Astrocyte (in vitro differentiated cells and primary cell): ENCODE measurements around the gene PLCB4. TPM values are rescaled to one million over a fixed set of nuclear protein-coding genes. Genes with fewer than 3 reads are reported as not detected.

Experiments used
- DNase-seq: peaks from one replicate; pipeline ENCODE4 v3.0.0-alpha.2; 2010; ENCODE audit warnings: low read depth
- FAIRE-seq: peaks from 2 replicates; lab custom pipeline; 2011; peaks lifted over from hg19 to GRCh38; lab: Jason Lieb, UNC
- H2AFZ ChIP-seq: 2 replicates; pipeline ENCODE4 v1.6.0; 2012; ENCODE audit warnings: low read depth, low read length, inconsistent platforms
- H3K27ac ChIP-seq: 2 replicates; pipeline ENCODE4 v1.5.1; 2011; ENCODE audit warnings: low read depth, low read length, inconsistent platforms
- H3K27me3 ChIP-seq: 2 replicates; pipeline ENCODE4 v1.6.0; 2011; ENCODE audit warnings: low read length, inconsistent platforms; ENCODE audit not compliant: insufficient read depth
- H3K36me3 ChIP-seq: 2 replicates; pipeline ENCODE4 v1.5.1; 2011; ENCODE audit warnings: low read length, inconsistent platforms; ENCODE audit not compliant: insufficient read depth
- H3K4me1 ChIP-seq: 2 replicates; pipeline ENCODE4 v1.5.1; 2011; ENCODE audit warnings: low read length, inconsistent platforms; ENCODE audit not compliant: insufficient read depth
- H3K4me2 ChIP-seq: 2 replicates; pipeline ENCODE4 v1.6.0; 2012; ENCODE audit warnings: low read length, inconsistent platforms
- H3K4me3 ChIP-seq: 2 replicates; pipeline ENCODE4 v1.5.1; 2011; ENCODE audit warnings: low read depth, mild to moderate bottlenecking, low read length, inconsistent platforms; ENCODE audit not compliant: insufficient read depth
- H3K79me2 ChIP-seq: 2 replicates; pipeline ENCODE4 v1.6.0; 2012; ENCODE audit warnings: mild to moderate bottlenecking, low read length, inconsistent platforms; ENCODE audit not compliant: insufficient read depth
- H3K9ac ChIP-seq: 2 replicates; pipeline ENCODE4 v1.6.0; 2012; ENCODE audit warnings: mild to moderate bottlenecking, low read length, inconsistent platforms
- H3K9me3 ChIP-seq: 2 replicates; pipeline ENCODE4 v1.5.1; 2012; ENCODE audit warnings: low read depth, mild to moderate bottlenecking, low read length, inconsistent platforms; ENCODE audit not compliant: insufficient read depth
- H4K20me1 ChIP-seq: 2 replicates; pipeline ENCODE4 v1.6.0; 2012; ENCODE audit warnings: low read length, inconsistent platforms; ENCODE audit not compliant: insufficient read depth
- H3K27ac Mint-ChIP-seq: one replicate; pipeline ENCODE4 v1.8.0; 2021; ENCODE audit warnings: mild to moderate bottlenecking, mixed read lengths; ENCODE audit not compliant: unreplicated experiment
- H3K27me3 Mint-ChIP-seq: one replicate; pipeline ENCODE4 v1.8.0; 2021; ENCODE audit warnings: low read depth, mixed read lengths; ENCODE audit not compliant: unreplicated experiment
- H3K36me3 Mint-ChIP-seq: one replicate; pipeline ENCODE4 v1.8.0; 2021; ENCODE audit warnings: low read depth, mixed read lengths; ENCODE audit not compliant: unreplicated experiment
- H3K4me1 Mint-ChIP-seq: one replicate; pipeline ENCODE4 v1.8.0; 2021; ENCODE audit warnings: low read depth, mixed read lengths; ENCODE audit not compliant: unreplicated experiment
- H3K4me3 Mint-ChIP-seq: one replicate; pipeline ENCODE4 v1.8.0; 2021; ENCODE audit warnings: mild to moderate bottlenecking, moderate library complexity, mixed read lengths; ENCODE audit not compliant: unreplicated experiment
- H3K9me3 Mint-ChIP-seq: one replicate; pipeline ENCODE4 v1.8.0; 2021; ENCODE audit warnings: mild to moderate bottlenecking, mixed read lengths; ENCODE audit not compliant: unreplicated experiment
- EZH2 ChIP-seq: IDR thresholded peaks from 2 replicates; pipeline ENCODE4 v1.6.1; 2012; ENCODE audit warnings: mild to moderate bottlenecking, low read length, inconsistent platforms; ENCODE audit not compliant: insufficient read depth
- total RNA-seq: library from RNA; stranded (reverse); gene quantifications from 2 replicates; pipeline ENCODE4 v1.2.1, GENCODE V29; 2021
- TF ChIP-seq, protein P1 (sequence below): IDR thresholded peaks from 2 replicates; pipeline ENCODE4 v1.5.1; 2011; ENCODE audit warnings: low read depth, mild to moderate bottlenecking, inconsistent platforms, low read length, moderate library complexity; ENCODE audit not compliant: insufficient read depth

PLCB4 gene
- total RNA-seq, 1 donor from 2014 or later: 58.2 TPM

DNA sequence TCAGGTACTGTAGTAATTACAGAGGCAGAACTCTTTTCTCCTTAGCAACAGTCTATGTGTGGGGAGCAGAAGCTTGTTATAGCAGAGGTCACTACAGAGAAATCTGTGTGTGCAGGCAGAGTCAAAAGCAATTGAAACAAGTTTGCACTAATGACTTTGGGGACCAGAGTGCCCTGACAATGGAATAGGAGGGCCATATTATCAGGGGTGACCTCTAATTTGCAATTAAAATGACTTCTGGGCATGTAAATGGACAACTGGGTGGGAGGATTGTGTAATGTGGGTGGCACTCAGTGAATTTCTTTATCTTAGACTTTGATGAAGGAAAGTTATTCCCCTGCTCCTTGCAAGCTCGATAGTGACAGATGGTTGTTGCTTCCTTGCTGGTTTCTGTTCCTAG lies 127.2 kb downstream of the PLCB4 start:
- FAIRE-seq (no peak), DNase-seq (no peak)
- Histone ChIP-seq H4K20me1 (no peaks in the 10 kb centered on the region), H3K79me2 (no peaks in the 10 kb centered on the region), H3K27ac (no peak overlapping the region), H3K9ac (no peak overlapping the region), H3K4me3 (no peak overlapping the region), H2AFZ (no peak overlapping the region), H3K36me3 (no peaks in the 10 kb centered on the region), H3K9me3 (no peaks in the 10 kb centered on the region), H3K4me2 (no peak overlapping the region), H3K4me1 (peaks cover 6% of the 10 kb centered on the region), H3K27me3 (no peaks in the 10 kb centered on the region)
- H3K9me3 Mint-ChIP-seq: no peaks in the 10 kb centered on the region
- H3K4me1 Mint-ChIP-seq: peaks cover 35% of the 10 kb centered on the region
- no peak overlapping the region for H3K4me3 Mint-ChIP-seq
- H3K27ac Mint-ChIP-seq: peak overlapping the region; percentile 27
- H3K36me3 Mint-ChIP-seq: peaks cover 1% of the 10 kb centered on the region
- no peak for TF ChIP-seq EZH2
- TF ChIP-seq, protein P1, sequence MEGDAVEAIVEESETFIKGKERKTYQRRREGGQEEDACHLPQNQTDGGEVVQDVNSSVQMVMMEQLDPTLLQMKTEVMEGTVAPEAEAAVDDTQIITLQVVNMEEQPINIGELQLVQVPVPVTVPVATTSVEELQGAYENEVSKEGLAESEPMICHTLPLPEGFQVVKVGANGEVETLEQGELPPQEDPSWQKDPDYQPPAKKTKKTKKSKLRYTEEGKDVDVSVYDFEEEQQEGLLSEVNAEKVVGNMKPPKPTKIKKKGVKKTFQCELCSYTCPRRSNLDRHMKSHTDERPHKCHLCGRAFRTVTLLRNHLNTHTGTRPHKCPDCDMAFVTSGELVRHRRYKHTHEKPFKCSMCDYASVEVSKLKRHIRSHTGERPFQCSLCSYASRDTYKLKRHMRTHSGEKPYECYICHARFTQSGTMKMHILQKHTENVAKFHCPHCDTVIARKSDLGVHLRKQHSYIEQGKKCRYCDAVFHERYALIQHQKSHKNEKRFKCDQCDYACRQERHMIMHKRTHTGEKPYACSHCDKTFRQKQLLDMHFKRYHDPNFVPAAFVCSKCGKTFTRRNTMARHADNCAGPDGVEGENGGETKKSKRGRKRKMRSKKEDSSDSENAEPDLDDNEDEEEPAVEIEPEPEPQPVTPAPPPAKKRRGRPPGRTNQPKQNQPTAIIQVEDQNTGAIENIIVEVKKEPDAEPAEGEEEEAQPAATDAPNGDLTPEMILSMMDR: no peak
- H3K27me3 Mint-ChIP-seq: no peaks in the 10 kb centered on the region

DNA sequence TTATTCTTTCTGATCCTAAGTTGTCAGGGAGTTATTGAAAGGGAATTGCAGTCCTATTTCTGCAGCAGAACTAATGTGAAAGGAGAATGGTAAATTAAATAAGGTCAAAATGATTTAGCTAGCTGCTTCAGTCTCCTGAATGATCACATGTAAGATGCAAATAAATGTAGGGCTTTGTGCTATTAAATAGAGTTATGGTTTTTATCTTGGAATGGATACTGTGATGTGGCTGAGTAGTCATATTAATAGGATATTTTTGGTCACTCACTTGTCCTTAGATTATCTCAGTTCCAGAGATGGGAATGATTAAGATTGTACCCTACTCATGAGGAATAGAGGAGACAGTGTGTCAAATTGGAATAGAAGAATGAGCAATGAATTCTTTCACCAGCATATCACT lies 129.6 kb downstream of the PLCB4 start:
- no peaks in the 10 kb centered on the region for H3K27me3 ChIP-seq
- no peak overlapping the region for H3K4me3 Mint-ChIP-seq
- no peak for DNase-seq
- H3K9me3 ChIP-seq: no peaks in the 10 kb centered on the region
- no peaks in the 10 kb centered on the region for H3K27me3 Mint-ChIP-seq
- H4K20me1 ChIP-seq: no peaks in the 10 kb centered on the region
- H3K9me3 Mint-ChIP-seq: no peaks in the 10 kb centered on the region
- H3K4me1 Mint-ChIP-seq: peaks cover 49% of the 10 kb centered on the region
- H3K27ac Mint-ChIP-seq: no peak overlapping the region
- no peak overlapping the region for H2AFZ ChIP-seq
- H3K4me2 ChIP-seq: no peak overlapping the region
- H3K36me3 Mint-ChIP-seq: peaks cover 1% of the 10 kb centered on the region
- H3K4me1 ChIP-seq: peaks cover 6% of the 10 kb centered on the region
- no peaks in the 10 kb centered on the region for H3K36me3 ChIP-seq
- no peak overlapping the region for H3K9ac ChIP-seq
- H3K27ac ChIP-seq: no peak overlapping the region
- no peaks in the 10 kb centered on the region for H3K79me2 ChIP-seq
- FAIRE-seq: peak; percentile 50
- no peak for TF ChIP-seq EZH2
- TF ChIP-seq, protein P1: no peak
- no peak overlapping the region for H3K4me3 ChIP-seq

DNA sequence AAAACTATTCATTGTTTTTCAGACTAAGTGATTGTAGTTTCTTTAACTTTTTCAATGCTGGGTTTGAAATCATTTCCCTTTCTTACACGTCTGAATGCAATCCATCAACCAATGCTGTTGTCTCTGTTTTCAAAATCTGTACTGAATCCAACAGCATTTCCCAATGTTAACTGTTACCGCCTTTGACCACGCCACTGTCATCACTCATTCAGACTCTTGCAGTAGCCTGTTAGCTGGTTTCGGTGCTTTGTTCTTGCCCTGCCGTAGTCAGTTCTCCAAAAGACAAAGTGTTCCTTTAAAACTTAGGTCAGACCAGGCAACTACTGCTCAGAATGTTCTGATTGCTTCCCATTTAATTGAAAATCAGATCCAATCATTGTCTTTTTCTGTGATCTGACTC lies 131.3 kb downstream of the PLCB4 start:
- TF ChIP-seq EZH2: no peak
- TF ChIP-seq, protein P1: no peak
- no peak overlapping the region for H3K4me3 Mint-ChIP-seq
- H3K79me2 ChIP-seq: no peaks in the 10 kb centered on the region
- no peak overlapping the region for H3K9ac ChIP-seq
- no peaks in the 10 kb centered on the region for H3K27me3 ChIP-seq
- no peaks in the 10 kb centered on the region for H4K20me1 ChIP-seq
- peaks cover 49% of the 10 kb centered on the region for H3K4me1 Mint-ChIP-seq
- DNase-seq (peak; percentile 57), FAIRE-seq (no peak)
- H3K4me3 ChIP-seq: no peak overlapping the region
- H3K4me2 ChIP-seq: peak overlapping the region; percentile 51
- peaks cover 1% of the 10 kb centered on the region for H3K36me3 Mint-ChIP-seq
- peaks cover 6% of the 10 kb centered on the region for H3K4me1 ChIP-seq
- H3K27me3 Mint-ChIP-seq: no peaks in the 10 kb centered on the region
- H3K27ac Mint-ChIP-seq: peak overlapping the region; percentile 75
- no peaks in the 10 kb centered on the region for H3K36me3 ChIP-seq
- no peaks in the 10 kb centered on the region for H3K9me3 ChIP-seq
- H3K9me3 Mint-ChIP-seq: no peaks in the 10 kb centered on the region
- no peak overlapping the region for H2AFZ ChIP-seq
- H3K27ac ChIP-seq: no peak overlapping the region
